ENCODE results near the gene CCDC85C. TPM values are rescaled to one million over a fixed set of nuclear protein-coding genes. Genes with fewer than 3 reads are reported as not detected.

The CCDC85C gene
- total RNA-seq, 1 experiment from 2014 or later, result 19.4 TPM

DNA sequence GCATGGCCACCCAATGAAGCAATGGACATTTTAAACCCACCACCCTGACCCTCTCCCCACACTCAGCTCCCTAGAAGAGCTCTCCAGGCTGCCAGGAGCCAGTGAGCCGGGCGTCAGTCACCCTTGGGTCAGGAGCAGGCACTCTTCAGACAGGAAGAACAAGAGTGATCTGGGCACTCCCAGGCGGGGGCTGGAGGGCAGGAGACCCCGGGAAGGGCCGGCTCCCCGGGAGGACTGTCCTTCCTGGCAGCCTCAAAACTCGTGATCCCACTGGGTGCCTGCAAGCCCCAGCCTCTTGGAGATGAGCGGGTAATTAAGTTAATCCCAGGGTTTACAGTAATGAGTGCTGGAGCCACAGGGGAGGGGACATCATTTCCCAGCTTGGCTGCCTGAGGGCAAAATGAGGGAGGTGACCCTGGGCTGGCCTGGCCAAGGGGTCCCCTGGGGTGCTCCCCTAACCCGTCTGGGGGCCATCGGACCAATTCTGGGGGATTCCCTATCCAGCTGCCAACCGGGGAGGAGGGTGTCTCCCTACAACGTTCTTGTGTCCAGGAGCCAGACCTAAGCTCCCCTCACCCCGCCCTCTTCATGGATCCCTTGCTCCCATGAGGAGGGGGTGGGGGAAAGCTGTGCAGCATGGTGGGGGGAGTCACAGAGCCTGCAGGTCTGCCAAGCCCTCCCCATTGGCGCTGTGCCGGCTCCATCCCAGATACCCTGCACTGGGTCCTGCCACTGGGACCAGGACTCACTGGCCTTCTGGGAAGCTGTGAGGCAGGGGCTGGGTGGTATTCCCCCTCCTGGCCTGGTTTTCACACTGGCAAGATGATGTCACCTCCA is 63.6 kb downstream of the CCDC85C start:
- no peak for DNase-seq (ENCODE audit: low read depth)

DNA sequence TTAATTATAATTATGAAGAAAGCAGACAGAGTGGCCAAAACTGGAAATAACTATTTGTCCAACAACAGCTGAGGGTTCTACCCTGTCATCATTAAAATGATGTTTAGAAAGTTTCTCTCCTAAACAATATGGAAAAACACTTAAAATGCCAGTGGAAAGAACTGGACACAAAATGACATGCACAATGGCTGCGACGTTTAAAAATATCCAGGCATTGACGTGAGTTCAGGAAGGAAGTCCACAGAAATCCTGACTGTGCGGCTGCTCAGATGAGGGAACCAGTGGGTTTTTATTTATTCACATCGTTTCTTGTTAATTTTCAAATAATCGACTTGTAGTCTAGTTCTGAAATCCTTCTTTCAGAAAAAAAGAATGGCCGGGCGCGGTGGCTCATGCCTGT is 64.5 kb downstream of the CCDC85C start:
- DNase-seq (ENCODE audit: low read depth), result no peak

DNA sequence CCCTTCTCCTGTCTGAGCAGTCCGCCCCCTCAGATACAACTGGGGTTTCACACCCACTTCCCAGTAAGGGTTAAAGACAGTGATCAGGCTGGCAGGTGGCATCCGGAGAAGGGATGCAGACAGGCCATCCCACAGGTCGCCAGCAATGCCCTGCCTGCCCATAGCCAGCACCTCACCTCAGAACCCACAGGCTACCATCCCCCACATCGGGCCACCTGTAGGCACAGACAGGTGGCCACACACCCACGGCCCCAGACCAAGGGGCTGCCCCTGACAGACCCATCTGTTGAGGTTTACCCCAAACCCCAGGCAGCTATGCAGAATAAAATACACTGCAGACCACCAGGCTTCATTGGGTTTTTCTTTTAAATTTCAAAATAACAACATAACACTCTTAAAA is 65.3 kb downstream of the CCDC85C start:
- DNase-seq (ENCODE audit: low read depth), result no peak

DNA sequence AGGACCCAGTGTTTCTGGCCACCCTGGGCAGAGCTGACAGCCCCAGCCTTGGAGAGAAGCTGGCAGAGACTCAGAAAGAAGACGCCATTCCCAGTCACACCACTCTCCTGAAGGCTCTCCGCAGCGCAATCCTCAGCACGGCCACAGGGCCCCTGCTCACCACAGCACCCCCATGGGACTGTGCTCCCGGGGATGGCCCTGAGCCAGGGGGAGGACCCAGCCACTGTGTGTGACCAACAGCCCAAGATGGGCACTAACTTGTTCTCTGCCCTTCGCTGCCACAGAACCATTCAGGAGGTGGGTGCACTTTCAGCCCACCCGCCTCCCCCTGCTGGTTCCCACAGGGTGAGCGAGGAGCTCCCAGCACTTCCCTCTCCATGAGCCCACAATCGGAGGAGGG is 65.7 kb downstream of the CCDC85C start:
- DNase-seq (ENCODE audit: low read depth), result peak; percentile 52

DNA sequence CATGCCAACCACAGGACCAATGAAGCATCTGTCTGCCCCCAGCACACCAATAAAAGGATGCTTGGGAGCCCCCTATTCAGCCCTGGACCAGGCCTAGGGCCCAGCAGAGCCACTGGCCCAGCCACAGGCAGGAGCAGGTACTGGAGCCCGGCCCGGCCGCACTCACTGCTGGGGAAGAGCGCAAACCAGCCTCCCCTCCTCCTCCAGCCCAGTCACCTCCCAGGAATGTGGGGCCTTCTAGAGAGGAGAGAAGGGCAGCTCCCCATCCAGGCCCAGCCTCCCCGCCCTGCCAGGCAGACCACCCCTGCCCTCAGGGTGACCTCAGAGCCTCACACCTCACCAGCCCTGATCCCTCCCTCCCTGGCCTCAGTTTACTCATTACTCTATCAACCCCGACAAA is 66.6 kb downstream of the CCDC85C start:
- peak; percentile 93 for DNase-seq (ENCODE audit: low read depth)

DNA sequence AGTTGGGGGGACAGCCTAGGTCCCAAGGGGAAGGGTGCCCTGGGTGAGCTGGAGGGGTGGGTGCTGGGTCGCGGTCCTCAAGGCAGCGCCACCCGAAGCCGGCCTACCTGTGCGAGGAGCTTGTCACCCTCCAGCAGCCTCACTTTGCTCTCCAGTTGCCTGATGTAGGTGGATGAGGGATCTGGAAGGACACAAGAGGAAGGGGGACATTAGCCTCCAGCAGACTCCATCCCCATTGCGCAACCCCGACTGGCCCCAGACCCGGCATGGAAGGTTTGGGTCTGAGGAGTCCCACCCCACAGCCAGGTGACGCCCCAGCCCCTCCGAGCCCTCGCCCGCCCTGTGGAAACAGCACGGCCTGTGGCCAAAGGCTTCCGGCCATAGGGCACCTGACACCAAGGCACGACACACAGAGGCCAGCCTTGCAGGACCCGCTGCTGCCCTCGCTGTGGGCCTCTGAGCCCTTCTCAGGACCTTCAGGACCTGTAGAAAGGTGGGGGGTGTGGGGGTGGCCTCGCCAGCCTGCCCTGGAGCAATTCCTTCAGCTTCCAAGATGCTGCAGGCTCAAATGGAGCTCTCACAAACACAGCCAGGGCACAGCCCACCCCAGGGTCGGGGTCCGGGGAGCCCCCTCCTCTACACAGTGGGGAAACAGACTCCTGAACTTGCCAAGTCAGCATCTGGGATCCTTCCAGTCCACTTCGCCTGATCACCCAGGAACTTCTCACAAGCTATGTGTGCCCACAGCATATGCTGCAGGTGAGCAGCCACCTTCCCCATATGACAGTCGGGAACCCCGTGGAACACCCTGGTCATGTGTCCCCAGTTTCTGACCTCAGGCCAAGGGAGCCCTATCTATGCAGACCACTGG is 67.9 kb downstream of the CCDC85C start:
- DNase-seq (ENCODE audit: low read depth), result no peak

DNA sequence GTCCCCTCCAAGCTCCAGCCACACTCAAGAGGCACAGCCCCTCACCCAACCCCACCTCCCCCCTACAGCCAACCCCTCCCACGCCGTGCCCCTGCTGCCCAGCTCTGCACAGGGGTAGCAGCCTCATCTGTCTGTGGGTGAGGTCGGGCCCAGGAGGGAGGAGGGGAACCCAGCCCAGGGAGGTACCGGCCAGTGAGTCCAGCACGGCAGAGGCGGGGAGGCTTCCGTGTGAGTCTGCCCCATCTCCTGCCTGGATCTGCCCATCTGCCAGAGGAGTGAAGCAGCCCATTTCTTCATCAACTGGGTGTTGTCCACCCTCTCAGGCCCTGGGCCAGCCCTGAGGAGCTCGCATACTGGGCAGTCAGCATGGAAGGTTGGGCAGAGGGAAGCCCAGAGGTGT is 68.6 kb downstream of the CCDC85C start:
- DNase-seq (ENCODE audit: low read depth), result no peak

DNA sequence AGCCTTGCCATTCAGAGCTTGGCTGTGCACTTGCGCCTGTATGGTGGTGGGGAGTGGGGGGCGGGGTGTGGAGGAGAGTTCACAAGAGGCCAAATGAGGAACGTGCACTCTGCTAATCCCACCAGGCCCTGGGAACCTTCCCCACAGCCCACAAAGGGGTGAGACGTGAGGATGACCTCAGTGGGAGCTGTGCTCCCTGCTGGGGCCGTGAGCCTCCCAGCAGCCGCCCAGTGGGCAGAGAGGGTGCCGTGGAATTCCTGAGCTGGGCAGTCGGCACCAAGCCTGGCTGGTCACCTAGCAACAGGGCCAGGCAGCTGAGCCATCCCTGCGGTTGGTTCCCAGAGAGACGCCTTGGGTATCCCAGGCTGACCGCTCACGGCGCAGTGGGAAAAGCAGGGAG is 69.1 kb downstream of the CCDC85C start:
- peak; percentile 88 for DNase-seq (ENCODE audit: low read depth)

DNA sequence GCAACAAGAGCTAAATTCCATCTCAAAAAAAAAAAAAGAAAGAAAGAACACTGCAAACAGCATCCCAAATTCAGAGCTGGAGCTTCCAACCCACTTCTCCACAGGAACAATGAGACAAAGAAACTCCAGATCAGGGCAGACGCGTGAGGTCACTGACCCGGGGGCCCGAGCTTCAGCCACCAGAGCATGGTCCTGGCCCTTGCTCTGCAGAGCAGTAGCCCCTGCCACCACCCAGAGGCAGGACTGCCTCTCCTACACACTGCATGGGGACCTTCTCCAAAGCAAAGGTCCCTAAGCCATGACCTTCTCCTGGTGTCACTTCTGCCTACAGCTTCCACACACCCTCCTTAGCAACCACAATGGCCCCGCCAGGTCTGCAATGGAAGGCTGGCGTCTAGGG is 69.7 kb downstream of the CCDC85C start:
- no peak for DNase-seq (ENCODE audit: low read depth)

DNA sequence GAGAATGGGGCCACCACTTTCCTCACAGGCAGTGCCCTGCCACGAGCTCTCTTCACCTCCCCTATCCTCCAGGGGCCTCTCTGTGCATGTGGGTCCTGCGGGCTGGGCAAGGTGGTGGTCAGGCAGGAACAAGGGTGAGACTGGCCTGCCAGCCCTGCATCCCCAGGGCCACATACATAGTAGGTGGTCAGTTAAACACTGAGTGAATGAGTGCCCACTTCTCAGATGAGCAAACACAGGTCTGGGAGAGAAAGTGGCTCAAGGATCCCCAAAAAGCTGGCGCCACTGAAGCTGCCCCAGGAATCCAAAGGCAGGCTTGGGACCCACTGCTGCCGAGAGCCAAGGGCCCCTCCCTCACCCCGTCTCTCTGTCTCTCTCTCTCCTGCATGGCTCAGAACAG is 71.7 kb downstream of the CCDC85C start:
- DNase-seq (ENCODE audit: low read depth), result no peak

DNA sequence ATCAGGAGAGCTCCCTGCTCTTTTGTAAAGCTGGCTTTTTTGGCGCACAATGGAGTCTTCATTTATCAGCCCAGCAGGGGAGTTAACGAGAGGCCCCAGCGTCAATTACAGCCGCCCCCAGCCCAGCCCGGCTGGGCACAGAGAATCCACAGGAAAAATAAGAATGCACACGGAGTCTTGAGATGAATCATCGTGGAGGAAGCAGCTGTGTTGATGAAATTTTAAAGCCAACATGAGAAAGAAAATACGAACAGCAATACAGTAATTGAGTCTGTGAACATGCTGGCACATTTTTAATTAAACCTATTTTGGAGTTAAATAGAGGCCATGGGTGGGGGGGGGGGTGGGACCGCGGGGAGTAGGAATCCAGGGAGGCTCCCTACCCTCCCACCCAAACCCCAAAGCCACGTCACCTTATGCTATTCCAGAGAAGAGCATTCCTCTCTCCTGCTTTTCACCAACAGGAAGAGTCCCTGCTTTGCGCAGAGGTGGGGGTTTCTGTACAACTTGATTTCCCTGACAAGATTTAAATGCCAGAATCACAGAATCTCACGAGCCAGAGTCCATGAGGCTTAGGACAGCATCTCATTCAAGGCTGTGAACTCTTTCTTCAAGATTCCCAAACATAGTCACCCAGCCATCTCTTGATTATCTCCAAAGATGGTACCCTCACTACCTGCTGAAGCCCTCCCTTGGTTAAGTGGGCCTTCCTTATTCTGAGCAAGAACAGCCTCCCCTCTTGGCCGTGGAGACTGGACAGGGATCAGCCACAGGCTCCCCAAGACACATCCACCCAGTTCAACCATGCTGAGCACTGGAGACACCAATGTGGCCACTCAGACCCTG is 72.5 kb downstream of the CCDC85C start:
- peak; percentile 56 for DNase-seq (ENCODE audit: low read depth)

DNA sequence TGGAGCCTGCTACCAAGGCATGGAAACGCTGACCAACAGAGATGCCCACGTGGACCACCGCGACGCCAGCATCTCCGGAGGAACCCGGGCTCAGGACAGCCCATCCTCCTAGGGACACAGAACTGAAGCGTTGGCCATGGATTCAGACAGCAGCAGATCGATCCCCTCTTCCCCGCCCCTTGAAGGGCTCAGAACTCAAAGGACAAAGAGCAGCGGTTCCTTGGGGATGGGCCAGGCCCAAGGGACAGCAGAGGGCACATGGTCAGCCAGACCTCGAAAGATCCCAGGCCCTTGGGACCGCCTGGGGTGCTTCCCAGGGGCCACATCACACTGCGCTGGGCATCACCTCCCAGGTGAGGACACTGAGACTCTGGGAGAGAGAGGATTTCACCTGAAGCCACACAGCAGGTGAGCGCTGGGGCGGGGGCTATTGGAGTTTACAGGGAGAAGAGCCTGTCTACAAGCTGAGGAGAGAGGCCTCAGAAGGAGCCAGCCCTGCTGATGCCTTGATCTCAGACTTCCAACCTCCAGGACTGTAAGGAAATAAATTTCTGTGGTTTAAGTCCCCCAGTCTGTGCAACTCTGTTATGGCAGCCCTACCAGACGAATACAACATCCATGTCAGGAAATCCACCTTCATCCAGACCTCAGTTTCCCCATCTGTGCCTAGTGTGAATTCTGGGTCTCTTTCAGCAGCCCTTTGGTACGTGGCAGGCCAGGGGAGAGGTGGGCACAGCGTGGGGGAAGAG is 73.4 kb downstream of the CCDC85C start:
- no peak for DNase-seq (ENCODE audit: low read depth)

DNA sequence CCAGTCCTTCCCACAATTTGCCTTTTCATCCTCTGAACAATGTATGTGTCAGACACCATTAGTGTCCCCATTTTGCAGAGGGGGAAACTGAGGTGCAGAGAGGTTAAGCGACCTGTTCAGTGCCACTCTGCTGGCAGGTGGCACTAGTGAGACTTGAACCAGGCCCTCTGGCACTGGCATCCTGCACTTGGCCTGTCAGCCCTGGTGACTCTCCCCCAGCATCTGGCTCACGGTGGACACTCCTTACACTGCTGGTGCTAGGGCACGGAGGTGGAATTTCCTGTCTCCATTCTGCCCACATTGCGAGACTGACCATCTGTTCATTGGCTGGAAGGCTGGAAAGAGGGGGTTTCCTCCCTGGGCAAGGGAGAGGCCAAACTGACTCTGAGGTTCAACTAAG is 74.1 kb downstream of the CCDC85C start:
- DNase-seq (ENCODE audit: low read depth), result no peak

DNA sequence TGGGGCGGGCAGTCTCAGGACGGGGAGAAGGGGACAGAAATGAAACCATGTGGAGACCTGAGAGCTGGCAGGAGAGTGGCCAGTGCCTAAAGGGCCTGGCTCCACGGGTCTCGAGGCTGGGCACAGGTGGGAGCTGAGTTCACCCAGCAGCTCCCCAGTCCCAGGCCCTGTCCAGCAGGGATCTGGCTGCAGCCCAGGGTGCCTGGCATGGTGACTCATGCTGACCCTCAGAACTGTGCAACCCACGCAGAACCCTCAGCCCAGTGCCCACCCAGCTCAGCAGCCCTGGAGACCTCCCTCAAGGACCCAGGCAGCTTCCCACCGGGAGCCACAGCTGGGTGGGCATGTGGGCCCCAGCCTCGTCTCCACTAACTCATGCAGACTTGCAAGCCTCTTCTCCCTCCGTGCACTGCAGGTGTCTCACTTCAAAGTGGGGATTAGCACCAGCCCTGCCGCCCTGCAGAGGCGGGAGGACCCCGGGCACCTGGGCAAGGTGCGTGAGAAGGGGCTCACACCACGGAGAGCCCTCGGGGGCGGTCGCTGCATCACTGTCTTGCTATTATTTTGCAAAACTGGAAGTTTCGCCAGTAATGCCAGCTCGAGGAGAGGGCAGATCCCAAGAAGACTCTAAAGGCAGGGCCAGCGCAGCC is 76.5 kb downstream of the CCDC85C start:
- no peak for DNase-seq (ENCODE audit: low read depth)

DNA sequence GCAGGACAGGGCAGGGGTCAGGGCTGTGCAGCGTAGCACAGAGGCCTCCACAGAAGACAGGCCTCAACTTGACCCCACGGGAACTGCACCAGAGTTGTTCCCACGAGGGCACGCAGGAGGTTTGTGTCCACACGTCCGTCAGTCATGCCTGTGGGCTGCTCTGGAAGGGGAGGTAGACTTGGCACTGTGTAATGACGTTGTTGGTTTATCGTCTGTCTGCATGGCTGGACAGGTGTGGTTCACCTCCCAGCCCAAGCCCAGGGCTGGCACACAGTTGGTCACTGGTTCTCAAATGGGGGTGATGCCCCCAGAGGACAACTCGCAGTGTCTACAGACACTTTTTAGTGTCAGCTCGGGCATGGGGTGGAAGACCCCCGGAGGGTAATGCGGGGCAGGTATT is 77.0 kb downstream of the CCDC85C start:
- DNase-seq (ENCODE audit: low read depth), result no peak

DNA sequence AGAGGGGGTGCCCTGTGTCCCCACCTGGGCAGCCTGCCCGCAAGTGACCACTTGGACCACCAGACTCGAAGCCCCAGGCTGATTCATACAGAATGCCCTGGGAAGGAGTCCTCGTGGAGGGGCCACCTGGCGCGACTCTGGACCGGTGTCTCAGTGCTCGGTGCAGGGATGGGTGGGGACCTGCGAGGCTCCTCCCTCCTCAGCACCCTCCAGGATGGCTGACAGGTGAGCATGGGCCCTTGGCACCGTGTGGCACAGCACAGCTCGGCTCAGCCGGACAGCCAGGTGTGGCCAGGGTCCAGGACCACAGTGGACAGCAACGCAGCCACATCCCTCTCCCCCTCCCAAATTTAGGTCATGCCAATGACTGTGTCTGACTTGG is 78.3 kb downstream of the CCDC85C start:
- DNase-seq (ENCODE audit: low read depth), result no peak

DNA sequence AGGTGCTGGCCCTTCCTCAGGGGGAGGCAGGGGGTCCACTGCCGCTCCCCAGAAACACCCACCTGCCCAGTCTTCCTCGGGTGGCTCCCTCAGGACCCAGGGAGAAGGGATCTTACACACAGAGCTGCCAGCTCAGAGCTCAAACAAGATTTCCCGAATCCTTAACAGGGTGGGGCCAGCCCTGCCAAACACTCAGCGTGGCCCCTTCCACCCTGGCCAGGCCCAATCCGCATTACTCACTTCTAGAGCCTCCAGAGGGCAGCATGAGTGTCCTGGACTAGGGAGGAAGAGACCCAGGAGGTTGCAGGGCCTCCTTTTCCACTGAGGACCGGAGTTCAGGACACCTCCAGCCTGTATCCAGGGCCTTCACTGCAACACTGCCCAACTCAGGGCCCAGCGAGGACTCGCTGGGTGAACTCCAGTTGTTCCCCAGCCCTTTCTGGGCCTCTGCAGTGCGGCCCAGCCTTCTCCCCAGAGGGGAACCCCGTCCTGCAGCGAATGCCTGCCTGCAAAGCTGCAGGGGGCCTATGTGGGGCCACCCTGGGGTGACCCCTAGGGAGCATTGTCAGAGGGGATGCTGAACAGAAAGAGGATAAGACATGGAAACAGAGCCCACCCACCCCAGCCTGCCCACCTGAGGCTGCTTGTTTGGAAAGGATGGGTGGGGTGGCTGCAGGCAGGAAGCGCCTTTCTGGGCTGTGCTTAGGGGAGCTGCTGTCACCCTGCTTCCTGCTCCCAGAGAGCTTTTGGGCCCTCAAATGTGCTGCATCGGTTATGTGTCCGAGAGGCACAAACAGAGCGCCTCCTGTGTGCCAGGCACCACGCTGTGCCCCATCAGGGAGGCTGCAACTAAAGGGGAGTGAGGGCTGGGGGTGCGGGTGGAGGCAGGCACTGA is 79.0 kb downstream of the CCDC85C start:
- DNase-seq (ENCODE audit: low read depth), result peak; percentile 75

DNA sequence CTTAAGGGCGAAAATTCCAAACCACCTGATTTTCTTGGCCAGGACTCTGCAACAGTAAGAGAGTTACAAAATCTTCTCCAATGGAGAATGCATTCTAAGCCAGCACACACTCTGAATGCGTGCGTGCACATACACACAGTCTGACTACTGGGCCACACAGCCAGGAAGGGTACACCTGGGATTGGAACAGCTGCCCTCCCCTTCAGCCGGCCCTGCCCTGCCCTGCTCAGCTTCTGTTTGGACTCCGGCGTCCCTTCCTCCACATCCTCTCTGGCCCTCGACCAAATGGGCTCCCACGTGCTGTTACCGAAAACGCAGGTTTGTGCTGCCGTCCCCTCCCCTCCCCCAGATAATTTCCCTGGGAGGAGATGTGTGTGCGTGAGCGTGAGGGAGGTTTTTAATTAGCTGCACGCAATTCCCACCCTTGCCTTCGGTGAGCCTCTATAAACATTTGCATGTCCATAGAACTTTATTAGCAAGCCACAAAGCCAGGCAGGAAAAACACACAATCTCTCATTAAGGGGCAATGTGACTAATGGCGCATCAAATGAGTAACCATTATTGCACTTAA is 79.8 kb downstream of the CCDC85C start:
- DNase-seq (ENCODE audit: low read depth), result no peak

DNA sequence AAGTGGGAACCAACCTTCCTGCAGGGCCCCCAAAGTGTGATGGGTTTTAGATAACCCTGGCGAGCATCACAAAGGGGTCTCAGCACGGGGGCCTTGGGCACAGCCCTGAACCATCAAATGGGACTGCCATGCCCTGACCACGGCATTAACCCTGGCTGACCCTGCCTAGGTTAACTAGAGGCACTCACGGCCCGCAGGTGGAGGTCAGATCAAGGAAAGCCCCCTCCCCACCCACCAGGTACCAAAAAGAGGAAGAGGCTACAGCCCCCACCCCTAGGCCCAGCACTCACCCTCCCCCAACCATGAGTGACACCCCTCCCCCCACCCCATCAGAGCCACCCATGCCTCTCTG is 80.3 kb downstream of the CCDC85C start:
- DNase-seq (ENCODE audit: low read depth), result no peak

Data from Daoy (cell line).